Measurements from ENCODE around the gene SLC35G2. TPM values are rescaled to one million over a fixed set of nuclear protein-coding genes. Genes with fewer than 3 reads are reported as not detected.
"Not testable (repeated sequence)": the region's sequence is repeated elsewhere in the genome, so short reads cannot be mapped to it uniquely, and the experiment has no call there.

Gene SLC35G2
- total RNA-seq, 4 donors from 2014 or later, result 9.1 to 13.2 (median 11.8) TPM

DNA sequence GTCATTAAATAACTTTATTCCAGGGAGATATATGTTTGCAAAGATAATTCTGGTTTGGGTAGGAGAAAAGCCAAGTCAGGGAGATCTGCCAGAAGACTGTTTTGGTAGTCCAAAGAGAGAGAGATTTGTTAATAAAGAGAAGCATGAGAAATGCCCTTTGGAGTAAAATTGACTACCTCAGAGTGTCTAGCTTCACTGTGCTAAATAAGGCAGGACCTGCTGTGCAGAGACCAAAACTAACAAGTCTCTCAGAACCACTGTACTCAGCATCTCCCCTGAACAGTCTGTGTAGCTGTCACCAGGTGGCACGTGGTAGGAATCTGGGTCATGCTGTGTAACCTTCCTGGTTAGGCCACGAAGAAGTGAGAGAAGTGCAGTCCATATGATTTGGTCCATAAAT lies 31.6 kb upstream of the SLC35G2 start:
- no peaks in the 10 kb centered on the region for H3K9me3 ChIP-seq
- TF ChIP-seq POLR2A (IDR thresholded peaks at IDR 0.05) (no peak), CTCF (IDR thresholded peaks at IDR 0.05) (no peak)
- H3K4me3 ChIP-seq, result peak overlapping the region in 1 of 2 donors; percentile 25
- intact Hi-C loops (cut with DNase I; ENCODE audit: low total_unique reads), result no loop called here
- peak overlapping the region; percentile 72 to 81 for H3K27ac ChIP-seq
- H3K27me3 ChIP-seq, result no peaks in the 10 kb centered on the region
- H3K36me3 ChIP-seq, result no peaks in the 10 kb centered on the region
- H3K4me1 ChIP-seq, result no peaks in the 10 kb centered on the region
- DNase-seq, result no peak

DNA sequence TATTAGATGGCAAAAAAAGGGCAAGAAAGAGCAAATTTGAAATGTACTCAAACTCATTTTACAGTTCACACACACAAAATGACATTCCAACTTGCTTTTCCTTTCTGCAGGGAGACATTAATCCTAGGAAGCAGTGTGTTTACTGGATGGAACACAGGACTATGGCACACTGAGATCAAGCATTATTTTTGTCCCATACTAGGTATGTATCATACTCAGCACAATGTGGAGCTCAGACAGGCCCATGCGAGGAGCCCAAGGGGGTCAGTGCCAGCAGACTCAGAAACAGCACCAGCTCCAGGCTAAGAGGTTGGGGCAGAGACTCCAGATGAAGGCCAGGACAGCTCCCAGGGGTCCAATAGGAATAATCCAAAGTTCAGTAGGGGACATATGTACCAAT lies 30.8 kb upstream of the SLC35G2 start:
- Histone ChIP-seq H3K27me3 (no peaks in the 10 kb centered on the region), H3K4me3 (no peak overlapping the region), H3K4me1 (no peaks in the 10 kb centered on the region), H3K9me3 (no peaks in the 10 kb centered on the region), H3K36me3 (no peaks in the 10 kb centered on the region), H3K27ac (peak overlapping the region; percentile 72 to 81)
- intact Hi-C loops (cut with DNase I; ENCODE audit: low total_unique reads), result no loop called here
- TF ChIP-seq CTCF (IDR thresholded peaks at IDR 0.05) (no peak), POLR2A (IDR thresholded peaks at IDR 0.05) (no peak)
- DNase-seq, result no peak

GRCh38 chr3:136789976-136790375 lies 28.9 kb upstream of the SLC35G2 start:
- Histone ChIP-seq H3K9me3 (no peaks in the 10 kb centered on the region), H3K4me1 (no peaks in the 10 kb centered on the region), H3K27me3 (no peaks in the 10 kb centered on the region), H3K36me3 (no peaks in the 10 kb centered on the region), H3K27ac (no peak overlapping the region), H3K4me3 (no peak overlapping the region)
- no peak for DNase-seq
- TF ChIP-seq POLR2A (IDR thresholded peaks at IDR 0.05) (no peak), CTCF (IDR thresholded peaks at IDR 0.05) (no peak)
- intact Hi-C loops (cut with DNase I; ENCODE audit: low total_unique reads), result no loop called here

DNA sequence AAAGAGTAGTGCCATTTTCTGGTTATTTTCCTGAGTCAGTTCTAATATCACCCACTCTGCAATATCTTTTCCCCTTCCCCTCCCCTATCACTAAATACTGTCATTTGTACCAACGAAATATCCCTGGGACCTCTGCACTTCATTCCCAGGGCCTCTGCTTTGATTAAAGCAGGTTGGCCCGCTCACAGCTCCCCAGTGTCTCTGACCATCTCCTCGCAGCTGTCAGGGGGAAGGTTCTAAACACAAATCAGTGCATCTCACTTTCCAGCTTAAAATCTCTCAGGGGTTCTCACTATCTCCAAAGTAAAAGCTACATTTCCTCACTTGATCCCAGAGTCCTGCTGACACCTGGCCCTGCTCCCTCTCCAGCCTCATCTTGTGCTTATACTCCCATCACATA lies 28.1 kb upstream of the SLC35G2 start:
- Histone ChIP-seq H3K36me3 (no peaks in the 10 kb centered on the region), H3K9me3 (no peaks in the 10 kb centered on the region), H3K4me3 (no peak overlapping the region), H3K4me1 (no peaks in the 10 kb centered on the region), H3K27me3 (no peaks in the 10 kb centered on the region), H3K27ac (no peak overlapping the region)
- intact Hi-C loops (cut with DNase I; ENCODE audit: low total_unique reads), result no loop called here
- no peak for TF ChIP-seq CTCF (IDR thresholded peaks at IDR 0.05)
- DNase-seq, result no peak

DNA sequence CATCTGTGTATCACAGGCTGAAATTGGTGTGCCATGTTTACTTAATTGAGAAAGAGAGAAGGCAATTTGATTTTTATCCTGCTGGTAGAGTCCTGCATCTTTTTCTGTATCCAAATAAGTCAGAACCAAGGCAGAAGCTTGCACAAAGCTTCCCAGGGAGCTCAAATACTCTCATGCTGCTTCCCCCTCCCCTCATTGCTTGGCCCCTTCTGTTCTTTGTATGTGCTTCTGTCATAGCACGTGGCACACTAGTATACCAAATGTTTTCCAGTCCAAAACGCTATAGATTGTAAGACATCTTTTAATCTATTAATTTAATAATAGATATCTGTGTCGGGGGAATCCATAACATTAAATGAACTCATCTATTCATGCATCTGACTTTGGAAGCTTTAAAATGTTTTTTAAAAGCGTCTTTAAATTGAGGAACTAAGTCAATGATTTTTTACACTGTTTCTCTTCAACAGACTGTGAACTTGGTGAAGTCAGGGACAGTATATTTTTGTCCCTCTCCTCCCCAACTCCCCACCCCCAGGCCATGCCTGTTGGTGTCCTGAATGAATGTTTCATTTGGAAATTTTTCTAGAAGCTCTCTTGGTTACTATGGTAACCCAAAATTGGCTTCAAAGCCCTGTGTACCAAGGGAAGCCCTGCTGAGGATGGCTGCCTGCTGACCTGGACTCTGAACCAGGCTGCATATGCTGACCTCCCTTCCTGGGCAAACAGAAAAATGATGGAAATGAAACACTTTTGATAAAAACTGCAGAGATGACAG lies 26.2 kb upstream of the SLC35G2 start:
- Histone ChIP-seq H3K4me3 (no peak overlapping the region), H3K27me3 (no peaks in the 10 kb centered on the region), H3K27ac (no peak overlapping the region), H3K9me3 (no peaks in the 10 kb centered on the region), H3K36me3 (no peaks in the 10 kb centered on the region), H3K4me1 (no peaks in the 10 kb centered on the region)
- intact Hi-C loops (cut with DNase I; ENCODE audit: low total_unique reads), result no loop called here
- TF ChIP-seq CTCF (IDR thresholded peaks at IDR 0.05), result no peak
- no peak for TF ChIP-seq POLR2A (IDR thresholded peaks at IDR 0.05)
- DNase-seq, result no peak

DNA sequence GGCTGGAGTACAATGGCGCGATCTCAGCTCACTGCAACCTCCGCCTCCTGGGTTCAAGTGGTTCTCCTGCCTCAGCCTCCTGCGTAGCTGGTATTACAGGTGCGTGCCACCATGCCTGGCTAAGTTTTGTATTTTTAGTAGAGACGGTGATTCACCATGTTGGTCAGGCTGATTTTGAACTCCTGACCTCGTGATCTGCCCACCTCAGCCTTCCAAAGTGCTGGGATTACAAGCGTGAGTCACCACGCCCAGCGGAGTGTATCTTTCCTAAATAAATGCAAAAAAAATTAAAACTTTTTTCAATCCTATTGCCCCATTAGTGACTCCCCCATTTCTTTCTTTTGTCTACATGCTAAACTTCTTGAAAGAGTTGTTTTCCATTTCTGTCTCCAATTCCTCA lies 17.8 kb upstream of the SLC35G2 start:
- H3K4me1 ChIP-seq; H3K27me3 ChIP-seq; H3K36me3 ChIP-seq; H3K9me3 ChIP-seq; H3K27ac ChIP-seq; DNase-seq; intact Hi-C loops (cut with DNase I; ENCODE audit: low total_unique reads); H3K4me3 ChIP-seq: not testable (repeated sequence)
